Stimulated activated CD4-positive, alpha-beta T cell treated with anti-CD3 and anti-CD28 coated beads, Interleukin-4, amount 100 ng/mL, for 4 hours (primary cell): ENCODE results near the gene DERA.
"Not testable (repeated sequence)": the region's sequence is repeated elsewhere in the genome, so short reads cannot be mapped to it uniquely, and the experiment has no call there.

Experiments
- DNase-seq, 2 experiments: peaks; one replicate each; pipeline ENCODE4 v3.0.0-alpha.2; 2020

Gene DERA

GRCh38 chr12:15967053-15967452, 55.9 kb downstream of the DERA start:
- not testable (repeated sequence) for DNase-seq

GRCh38 chr12:15971211-15971610, 60.1 kb downstream of the DERA start:
- DNase-seq: no peak

DNA sequence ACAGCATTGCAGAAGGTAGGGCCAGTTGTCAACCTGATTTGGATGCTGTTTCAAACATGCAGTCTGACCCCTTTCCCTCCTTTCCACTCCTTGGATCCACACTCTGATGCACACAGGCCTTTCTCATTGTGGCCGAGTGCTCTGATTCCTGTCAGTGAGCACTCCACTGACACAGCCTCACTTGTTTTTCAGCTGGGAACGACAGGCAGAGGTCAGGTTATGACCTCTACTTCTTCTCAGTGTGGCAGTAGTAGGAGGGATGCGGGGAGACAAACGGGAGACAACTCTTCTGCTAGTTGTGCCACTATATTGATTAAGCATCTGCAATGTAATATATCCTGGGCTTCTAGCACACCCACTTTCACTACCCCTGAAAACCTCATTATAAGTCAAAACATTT, 61.8 kb downstream of the DERA start:
- DNase-seq: no peak

GRCh38 chr12:15977999-15978951, 67.1 kb downstream of the DERA start:
- DNase-seq: no peak

GRCh38 chr12:15979096-15980092, 68.3 kb downstream of the DERA start:
- DNase-seq: no peak

DNA sequence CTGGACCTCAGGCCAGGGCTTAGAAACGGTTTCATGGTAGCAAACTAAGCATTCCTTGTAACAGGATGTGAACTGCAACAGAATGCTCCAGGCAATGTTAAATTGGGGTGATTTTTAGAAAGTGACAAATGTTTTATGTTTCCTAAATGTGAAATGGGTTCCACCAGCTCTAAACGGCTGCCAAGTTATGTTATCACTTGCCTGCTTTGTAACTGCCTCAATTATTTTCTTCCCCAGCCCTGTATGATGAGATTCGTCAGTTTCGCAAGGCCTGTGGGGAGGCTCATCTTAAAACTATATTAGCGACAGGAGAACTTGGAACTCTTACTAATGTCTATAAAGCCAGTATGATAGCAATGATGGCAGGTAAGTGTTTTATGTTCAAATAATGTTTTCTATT, 70.9 kb downstream of the DERA start:
- DNase-seq: no peak

DNA sequence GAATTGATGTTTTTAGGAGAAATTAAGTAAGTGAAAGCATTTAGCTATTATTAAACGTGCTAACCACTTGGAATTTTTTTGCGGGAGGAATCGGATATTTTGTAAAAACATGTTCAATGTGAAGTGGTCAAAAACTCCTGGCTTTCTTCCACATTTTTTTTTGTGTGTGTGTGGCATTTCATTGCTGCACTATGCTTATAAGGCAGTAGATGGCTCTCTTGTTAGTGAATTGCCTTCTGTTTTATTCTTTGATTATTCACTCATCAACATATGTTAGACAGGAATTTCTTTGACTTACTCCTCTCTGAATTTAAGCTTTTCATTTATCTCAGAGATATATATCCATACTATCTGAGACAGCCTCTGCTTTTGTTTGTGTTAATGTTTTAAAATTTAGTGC, 71.3 kb downstream of the DERA start:
- DNase-seq: no peak

DNA sequence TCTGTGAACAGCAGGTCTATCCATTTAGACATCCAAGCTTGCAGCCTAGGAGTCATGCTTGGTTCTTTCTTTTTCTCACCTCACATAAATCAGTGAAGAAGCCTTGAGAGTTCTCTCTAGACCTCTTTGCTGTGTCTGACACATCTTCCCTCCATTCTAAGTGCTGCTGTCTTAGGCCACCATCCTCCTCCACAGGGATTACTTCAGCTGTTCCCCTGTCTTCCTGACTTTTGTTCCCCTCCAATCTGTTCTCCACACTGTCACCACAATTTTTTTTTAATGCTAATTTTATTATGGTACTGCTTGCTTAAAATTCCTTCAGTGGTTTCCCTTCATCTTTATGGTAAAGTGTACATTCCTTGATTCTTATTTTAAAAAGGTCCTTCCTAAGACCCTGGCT, 71.8 kb downstream of the DERA start:
- DNase-seq: no peak

- DNase-seq: no peak
Measured at GRCh38 chr12:15984097-15984800, 73.1 kb downstream of the DERA start.

DNA sequence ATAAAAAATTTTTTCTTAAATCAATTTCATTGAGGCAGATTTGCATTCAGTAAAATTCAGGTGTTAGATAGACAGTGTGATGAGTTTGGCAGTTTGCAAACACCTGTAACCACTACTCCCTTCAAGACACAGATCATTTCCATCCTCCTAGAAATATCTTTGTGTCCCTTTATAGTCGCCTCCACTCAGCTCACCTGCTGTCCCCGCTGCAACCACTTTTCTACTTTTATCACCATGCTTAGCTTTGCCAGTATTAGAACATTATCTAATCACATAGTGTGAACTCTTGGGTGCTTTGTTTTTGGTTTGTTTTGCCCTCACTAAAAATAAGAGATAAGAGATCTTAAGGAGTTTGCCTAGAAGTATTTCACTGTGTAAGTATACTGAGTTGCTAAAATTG, 73.8 kb downstream of the DERA start:
- no peak for DNase-seq

DNA sequence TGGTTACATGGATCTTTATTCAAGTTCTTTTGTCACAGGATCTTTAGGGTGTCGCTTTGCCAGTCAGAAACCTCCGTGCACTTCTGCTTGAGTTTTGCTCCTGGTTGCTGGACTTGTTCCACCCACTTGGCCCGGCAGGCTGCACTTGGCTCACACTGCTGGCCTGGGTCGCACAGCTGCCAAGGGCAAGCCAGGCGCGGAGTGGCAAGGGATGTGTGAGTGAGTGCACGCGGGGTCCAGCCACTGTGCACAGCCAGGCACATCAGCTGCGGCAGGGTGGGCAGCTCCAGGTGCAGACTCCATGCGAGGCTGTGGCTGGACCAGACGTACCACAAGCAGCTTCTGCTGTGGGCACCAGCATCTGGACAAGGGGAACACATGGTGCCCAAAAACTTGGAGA, 76.6 kb downstream of the DERA start:
- no peak for DNase-seq

DNA sequence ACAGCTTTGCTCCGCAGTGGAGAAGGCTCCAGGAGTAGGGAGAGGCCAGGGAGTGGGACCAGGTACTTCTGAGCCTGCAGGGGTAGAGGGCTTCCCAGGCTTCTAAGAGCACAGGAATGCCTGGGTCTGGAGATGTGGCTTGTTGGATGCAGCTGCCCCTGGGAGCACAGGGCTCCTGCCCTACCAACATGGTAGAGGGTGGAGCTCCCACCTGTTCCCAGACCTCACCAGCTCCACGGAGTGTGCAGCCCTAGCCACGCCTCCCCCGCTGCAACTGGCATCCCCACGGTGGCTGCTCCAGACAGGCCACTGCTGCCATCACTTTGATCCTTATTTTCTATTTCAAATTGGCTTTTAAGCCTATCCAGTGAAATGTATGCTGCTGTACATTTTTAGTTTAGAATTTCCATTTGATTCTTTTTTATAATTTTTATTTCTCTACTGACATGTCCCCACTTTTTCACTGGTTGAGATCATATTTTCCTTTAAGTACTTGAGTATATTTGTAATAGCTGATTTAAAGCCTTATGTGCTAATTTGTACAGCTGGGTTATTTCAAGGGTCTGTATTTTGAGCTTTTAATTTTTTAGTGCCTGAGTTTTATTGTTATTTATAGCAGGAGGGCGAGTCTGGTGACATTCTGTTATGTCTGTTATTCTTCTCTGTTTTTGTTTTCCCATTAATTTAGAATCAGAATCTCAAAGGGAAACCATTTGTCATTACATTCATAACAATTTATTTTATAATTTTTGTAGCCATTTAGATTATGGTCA, 78.0 kb downstream of the DERA start:
- DNase-seq: no peak

DNA sequence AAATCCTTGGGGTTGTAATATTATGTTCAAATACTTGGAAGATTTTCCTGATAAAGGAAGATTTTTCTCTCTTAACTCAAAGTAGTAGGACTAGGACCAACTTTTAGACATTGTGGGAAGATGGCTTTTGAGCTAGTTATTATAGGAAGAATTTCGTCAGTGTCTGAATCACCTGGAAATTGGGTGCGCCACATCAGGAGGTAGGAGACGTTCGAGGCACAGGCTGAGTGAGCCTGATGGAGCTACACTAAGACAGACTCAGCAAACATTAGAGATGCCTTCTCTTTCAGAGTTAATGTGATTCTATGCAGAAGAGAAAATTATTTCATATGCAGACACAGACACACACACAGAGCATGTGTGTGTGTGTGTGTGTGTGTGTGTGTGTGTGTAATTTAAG, 84.7 kb downstream of the DERA start:
- DNase-seq: no peak

DNA sequence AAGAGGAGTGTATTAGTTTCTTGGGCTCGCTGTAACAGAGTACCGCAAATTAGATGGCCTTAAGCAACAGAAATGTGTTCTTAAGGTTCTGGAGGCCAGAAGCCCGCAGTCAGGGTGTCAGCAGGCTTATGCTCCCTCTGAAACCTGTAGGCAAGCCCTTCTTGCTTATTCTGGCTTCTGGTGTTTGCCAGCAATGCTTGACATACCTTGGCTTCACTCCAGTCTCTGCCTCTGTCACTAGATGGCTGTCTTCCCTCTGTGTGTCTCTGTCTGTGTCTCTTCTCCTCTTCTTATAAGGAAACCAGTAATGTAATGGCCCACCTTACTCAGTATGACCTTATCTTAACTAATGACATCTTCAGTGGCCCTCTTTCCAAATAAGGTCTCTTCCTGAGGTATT, 85.1 kb downstream of the DERA start:
- no peak for DNase-seq

GRCh38 chr12:15996948-15997347, 85.8 kb downstream of the DERA start:
- no peak for DNase-seq

DNA sequence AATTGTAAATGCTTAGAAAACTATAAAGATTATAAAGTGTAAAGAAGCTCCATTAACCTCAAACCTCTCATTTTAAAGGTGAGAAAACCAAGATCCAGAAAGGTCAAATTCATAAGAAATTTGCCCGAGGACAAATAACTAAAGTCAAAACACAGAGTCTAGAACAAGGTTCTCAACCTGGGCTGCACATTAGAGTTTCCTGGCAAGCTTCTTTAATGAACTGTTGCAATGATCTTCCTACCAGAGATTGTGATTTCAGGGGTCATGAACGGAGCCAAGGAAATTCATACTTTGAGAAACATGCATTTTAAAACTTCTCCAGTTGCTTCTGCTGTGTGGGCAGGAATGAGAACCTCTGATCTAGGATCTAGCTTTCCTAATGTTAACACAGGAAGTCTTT, 86.8 kb downstream of the DERA start:
- no peak for DNase-seq

DNA sequence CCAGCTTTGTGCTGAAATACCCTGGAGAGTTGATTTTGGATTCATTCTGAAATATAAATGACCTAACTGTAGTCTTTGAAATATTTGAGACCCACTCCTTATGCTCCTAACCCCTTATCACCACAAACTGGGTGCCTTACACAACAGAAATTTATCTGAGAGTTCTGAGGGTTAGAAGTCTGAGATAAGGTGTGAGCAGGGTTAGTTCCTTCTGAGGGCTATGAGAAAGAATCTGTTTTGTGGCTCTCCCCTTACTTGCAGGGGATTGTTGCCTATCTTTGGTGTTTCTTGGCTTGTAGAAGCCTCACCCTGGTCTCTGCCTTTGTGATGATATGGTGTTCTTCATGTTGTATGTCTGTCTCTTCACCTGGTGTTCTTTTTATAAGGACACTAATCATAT, 91.7 kb downstream of the DERA start:
- no peak for DNase-seq

DNA sequence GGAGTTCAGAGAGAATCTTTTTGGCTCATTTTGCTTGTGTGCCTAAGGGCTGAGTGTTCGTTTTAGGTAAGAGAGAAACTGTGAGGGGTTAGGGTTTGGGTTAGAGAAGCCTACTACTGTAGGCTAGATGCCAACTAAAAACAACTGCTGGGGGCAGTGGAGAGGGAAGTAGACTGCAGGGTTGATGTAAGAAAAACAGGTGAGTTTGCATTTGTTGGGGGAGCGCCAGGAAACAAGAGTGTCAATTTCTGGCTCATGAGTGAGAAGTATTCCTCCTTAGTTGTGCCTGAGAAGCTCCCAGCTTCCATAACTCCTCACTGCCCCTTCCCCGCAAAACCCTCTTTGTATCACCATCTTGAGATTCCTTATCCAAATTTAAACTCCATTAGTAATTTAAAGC, 92.3 kb downstream of the DERA start:
- no peak for DNase-seq

GRCh38 chr12:16006752-16007151, 95.6 kb downstream of the DERA start:
- no peak for DNase-seq

DNA sequence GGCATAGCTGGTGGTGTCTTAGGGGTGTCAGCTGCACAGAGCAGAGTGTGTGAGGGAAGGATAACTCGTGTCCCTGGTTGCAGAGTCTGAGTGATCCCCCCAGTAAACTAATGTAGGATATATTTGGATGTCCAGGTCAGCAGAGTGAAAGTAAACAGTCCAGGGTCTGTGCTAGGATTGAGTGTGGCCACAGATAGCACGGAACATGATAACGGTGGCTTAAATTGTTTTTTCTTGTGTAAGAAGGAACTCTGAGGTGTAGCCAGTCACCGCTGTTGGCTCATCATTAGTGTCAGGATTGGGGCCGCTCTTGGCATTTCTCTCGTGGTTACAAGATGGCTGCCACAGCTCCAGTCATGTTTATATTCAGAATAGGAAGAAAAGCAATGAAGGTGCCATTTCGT, 97.3 kb downstream of the DERA start:
- no peak for DNase-seq

DNA sequence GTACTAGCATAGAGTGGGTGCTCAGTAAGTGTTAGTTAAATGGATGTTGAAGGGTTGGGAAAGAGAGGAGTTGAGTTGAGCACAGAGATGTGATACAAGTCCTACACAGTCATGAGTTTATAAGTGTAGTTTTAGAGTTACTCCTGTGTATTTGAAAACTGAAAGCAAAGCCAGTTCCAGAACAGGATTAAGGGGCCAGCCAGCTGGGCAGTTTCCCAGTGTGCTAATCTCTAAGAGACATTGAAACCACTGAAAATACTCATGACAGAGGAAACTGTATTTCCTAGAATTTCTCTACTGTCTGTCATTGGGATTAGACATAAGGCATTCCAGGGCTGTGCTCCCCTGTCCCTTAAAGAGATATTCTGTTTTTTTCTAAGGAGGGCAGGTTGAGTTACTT, 101.0 kb downstream of the DERA start:
- no peak for DNase-seq

GRCh38 chr12:16013722-16014121, 102.6 kb downstream of the DERA start:
- not testable (repeated sequence) for DNase-seq
